ENCODE data around the gene PABPN1.

GRCh38 chr14:23353433-23353780, 32.1 kb downstream of the PABPN1 start:
- TF ChIP-seq CTCF (IDR thresholded peaks at IDR 0.05) (no peak), POLR2A (IDR thresholded peaks at IDR 0.05) (no peak)

Measured in heart left ventricle (tissue), 13 donors.